LoVo (cell line): Measurements from ENCODE around the gene CDH13.

ENCODE experiments used
- DNase-seq: peaks from one replicate; pipeline ENCODE4 v3.0.0-alpha.2; 2016; ENCODE audit warnings: low spot score

CDH13 gene

GRCh38 chr16:82653550-82654511 lies 27.1 kb downstream of the CDH13 start:
- DNase-seq, result peak; percentile 54

- no peak for DNase-seq
Measured at GRCh38 chr16:82655072-82655714, 28.4 kb downstream of the CDH13 start.

- DNase-seq, result no peak
Measured at GRCh38 chr16:82655720-82656490, 29.1 kb downstream of the CDH13 start.

- DNase-seq, result no peak
Measured at GRCh38 chr16:82657239-82657638, 30.5 kb downstream of the CDH13 start.

- DNase-seq, result no peak
Measured at GRCh38 chr16:82657786-82658185, 31.0 kb downstream of the CDH13 start.

GRCh38 chr16:82658796-82659195 lies 32.0 kb downstream of the CDH13 start:
- DNase-seq, result no peak

- no peak for DNase-seq
Measured at GRCh38 chr16:82660075-82660645, 33.4 kb downstream of the CDH13 start.

GRCh38 chr16:82660966-82661365 lies 34.2 kb downstream of the CDH13 start:
- no peak for DNase-seq

GRCh38 chr16:82664181-82664580 lies 37.4 kb downstream of the CDH13 start:
- no peak for DNase-seq

GRCh38 chr16:82665025-82665424 lies 38.3 kb downstream of the CDH13 start:
- DNase-seq, result no peak

- no peak for DNase-seq
Measured at GRCh38 chr16:82667437-82667836, 40.7 kb downstream of the CDH13 start.

- DNase-seq, result no peak
Measured at GRCh38 chr16:82668094-82668493, 41.3 kb downstream of the CDH13 start.

- DNase-seq, result no peak
Measured at GRCh38 chr16:82671741-82672140, 45.0 kb downstream of the CDH13 start.

GRCh38 chr16:82672676-82673075 lies 45.9 kb downstream of the CDH13 start:
- DNase-seq, result no peak

GRCh38 chr16:82675300-82675699 lies 48.5 kb downstream of the CDH13 start:
- no peak for DNase-seq

- no peak for DNase-seq
Measured at GRCh38 chr16:82681592-82681991, 54.8 kb downstream of the CDH13 start.

GRCh38 chr16:82682767-82683166 lies 56.0 kb downstream of the CDH13 start:
- DNase-seq, result no peak

GRCh38 chr16:82684256-82684655 lies 57.5 kb downstream of the CDH13 start:
- no peak for DNase-seq

- no peak for DNase-seq
Measured at GRCh38 chr16:82685526-82685925, 58.8 kb downstream of the CDH13 start.

GRCh38 chr16:82694239-82694874 lies 67.6 kb downstream of the CDH13 start:
- no peak for DNase-seq

GRCh38 chr16:82695806-82696205 lies 69.0 kb downstream of the CDH13 start:
- DNase-seq, result no peak

GRCh38 chr16:82699260-82699659 lies 72.5 kb downstream of the CDH13 start:
- DNase-seq, result no peak
